ENCODE measurements around the gene PRPF40B.

DNA sequence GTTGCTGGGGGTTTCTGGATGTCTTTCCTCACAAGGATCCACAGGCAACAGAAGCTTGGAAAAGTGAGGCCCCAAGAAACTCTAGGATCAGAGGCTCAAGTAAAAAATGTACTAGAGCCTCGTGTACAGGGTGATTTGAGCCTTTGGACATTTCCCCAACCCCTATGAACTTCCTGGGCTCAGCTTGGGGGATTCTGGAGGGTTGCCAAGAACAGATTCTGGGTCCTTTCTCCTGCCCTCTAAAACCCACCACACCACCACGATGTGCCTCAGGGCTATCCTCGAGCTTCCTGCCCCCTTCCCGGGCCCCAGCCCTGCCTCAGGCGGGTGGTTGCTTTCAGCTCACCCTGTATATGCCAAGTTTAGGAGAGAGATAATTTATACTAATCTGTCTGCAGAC is 18.5 kb upstream of the PRPF40B start:
- no peak for TF ChIP-seq POLR2A (IDR thresholded peaks at IDR 0.05; ENCODE audit: low read length)
- no peak for TF ChIP-seq GATA1 (IDR thresholded peaks at IDR 0.05; ENCODE audit: low read depth, low read length)
